GM19025 (cell line): ENCODE data around the gene PRKAG3.

Experiments used
- ATAC-seq: cut with Tn5 transposase; IDR thresholded peaks from one replicate; pipeline ENCODE4 v1.9.1; 2021; ENCODE audit warnings: mild to moderate bottlenecking, low read depth, moderate library complexity; ENCODE audit not compliant: unreplicated experiment

Gene PRKAG3

GRCh38 chr2:218865396-218865795, 33.8 kb upstream of the PRKAG3 start:
- ATAC-seq = no peak

GRCh38 chr2:218863021-218863520, 31.5 kb upstream of the PRKAG3 start:
- no peak for ATAC-seq

- ATAC-seq = no peak
Observed at GRCh38 chr2:218861645-218862318, 30.2 kb upstream of the PRKAG3 start.

- no peak for ATAC-seq
Observed at GRCh38 chr2:218860950-218861381, 29.4 kb upstream of the PRKAG3 start.

- ATAC-seq = no peak
Observed at GRCh38 chr2:218859988-218860831, 28.6 kb upstream of the PRKAG3 start.

GRCh38 chr2:218859556-218859987, 28.0 kb upstream of the PRKAG3 start, which contains the start of gene WNT6:
TSS of gene WNT6 (plus strand) at chr2:218859805. CDS start at chr2:218860038, 233 bp downstream.
- no peak for ATAC-seq

- ATAC-seq = no peak
Observed at GRCh38 chr2:218858671-218859555, 27.3 kb upstream of the PRKAG3 start.

- ATAC-seq = no peak
Observed at GRCh38 chr2:218858138-218858445, 26.5 kb upstream of the PRKAG3 start.

GRCh38 chr2:218857371-218858137, 26.0 kb upstream of the PRKAG3 start:
- no peak for ATAC-seq

- ATAC-seq = no peak
Observed at GRCh38 chr2:218856896-218857243, 25.3 kb upstream of the PRKAG3 start.

GRCh38 chr2:218856167-218856895, 24.7 kb upstream of the PRKAG3 start:
- ATAC-seq = no peak

GRCh38 chr2:218855305-218856166, 23.9 kb upstream of the PRKAG3 start:
- no peak for ATAC-seq

GRCh38 chr2:218854860-218855259, 23.3 kb upstream of the PRKAG3 start:
- no peak for ATAC-seq

GRCh38 chr2:218853766-218854165, 22.2 kb upstream of the PRKAG3 start:
- no peak for ATAC-seq

GRCh38 chr2:218852911-218853667, 21.5 kb upstream of the PRKAG3 start:
- no peak for ATAC-seq

GRCh38 chr2:218851286-218851685, 19.7 kb upstream of the PRKAG3 start:
- ATAC-seq = no peak

GRCh38 chr2:218850796-218851195, 19.2 kb upstream of the PRKAG3 start:
- ATAC-seq = no peak

GRCh38 chr2:218849721-218850120, 18.1 kb upstream of the PRKAG3 start:
- ATAC-seq = no peak
